Right forelimb (tissue), 1 donor: ENCODE measurements around the gene PGA4.
A peak's percentile ranks its signal among the peaks of the same experiment; 100 is the strongest.
"Not testable (repeated sequence)": the region's sequence is repeated elsewhere in the genome, so short reads cannot be mapped to it uniquely, and the experiment has no call there.

Source experiments
- DNase-seq: peaks from one replicate; pipeline ENCODE4 v3.0.0-alpha.2; 2018

The PGA4 gene

GRCh38 chr11:61252332-61252731 lies 30.2 kb downstream of the PGA4 start:
- DNase-seq = not testable (repeated sequence)

- peak; percentile 51 for DNase-seq
Measured at GRCh38 chr11:61254403-61255025, 32.4 kb downstream of the PGA4 start.

- no peak for DNase-seq
Measured at GRCh38 chr11:61256710-61257482, 34.7 kb downstream of the PGA4 start.

- no peak for DNase-seq
Measured at GRCh38 chr11:61258546-61258945, 36.4 kb downstream of the PGA4 start.

GRCh38 chr11:61259363-61259762 lies 37.2 kb downstream of the PGA4 start:
- no peak for DNase-seq

- no peak for DNase-seq
Measured at GRCh38 chr11:61264371-61264770, 42.2 kb downstream of the PGA4 start.

GRCh38 chr11:61264795-61265194 lies 42.6 kb downstream of the PGA4 start:
- no peak for DNase-seq

- no peak for DNase-seq
Measured at GRCh38 chr11:61265357-61265756, 43.2 kb downstream of the PGA4 start.

- no peak for DNase-seq
Measured at GRCh38 chr11:61266602-61267001, 44.5 kb downstream of the PGA4 start.

GRCh38 chr11:61267437-61267841 lies 45.3 kb downstream of the PGA4 start:
- DNase-seq = no peak

GRCh38 chr11:61268588-61269250 lies 46.6 kb downstream of the PGA4 start:
- no peak for DNase-seq

GRCh38 chr11:61270354-61271076 lies 48.4 kb downstream of the PGA4 start:
- DNase-seq = no peak

- DNase-seq = no peak
Measured at GRCh38 chr11:61272731-61273130, 50.6 kb downstream of the PGA4 start.

GRCh38 chr11:61273178-61274078 lies 51.3 kb downstream of the PGA4 start:
- DNase-seq = no peak

- no peak for DNase-seq
Measured at GRCh38 chr11:61274084-61274483, 51.9 kb downstream of the PGA4 start.

GRCh38 chr11:61275191-61275590 lies 53.0 kb downstream of the PGA4 start:
- DNase-seq = no peak

- DNase-seq = no peak
Measured at GRCh38 chr11:61277186-61278000, 55.2 kb downstream of the PGA4 start.

GRCh38 chr11:61278001-61278470 lies 55.9 kb downstream of the PGA4 start:
- DNase-seq = no peak

GRCh38 chr11:61279934-61280659 lies 58.0 kb downstream of the PGA4 start:
- no peak for DNase-seq

GRCh38 chr11:61280883-61281580 lies 58.9 kb downstream of the PGA4 start:
- no peak for DNase-seq
